Measurements from ENCODE around the gene TMC8.

TMC8 gene

GRCh38 chr17:78148286-78149016 is 17.9 kb downstream of the TMC8 start:
- in situ Hi-C loops (cut with MboI; ENCODE audit: low sequenced_read_pairs, unreplicated experiment): no loop called here
- TF ChIP-seq CTCF (IDR thresholded peaks at IDR 0.05; ENCODE audit: borderline replicate concordance, control extremely low read depth, extremely low read depth, insufficient read depth, missing control alignments): no peak
- no peak for DNase-seq (ENCODE audit: low spot score)

DNA sequence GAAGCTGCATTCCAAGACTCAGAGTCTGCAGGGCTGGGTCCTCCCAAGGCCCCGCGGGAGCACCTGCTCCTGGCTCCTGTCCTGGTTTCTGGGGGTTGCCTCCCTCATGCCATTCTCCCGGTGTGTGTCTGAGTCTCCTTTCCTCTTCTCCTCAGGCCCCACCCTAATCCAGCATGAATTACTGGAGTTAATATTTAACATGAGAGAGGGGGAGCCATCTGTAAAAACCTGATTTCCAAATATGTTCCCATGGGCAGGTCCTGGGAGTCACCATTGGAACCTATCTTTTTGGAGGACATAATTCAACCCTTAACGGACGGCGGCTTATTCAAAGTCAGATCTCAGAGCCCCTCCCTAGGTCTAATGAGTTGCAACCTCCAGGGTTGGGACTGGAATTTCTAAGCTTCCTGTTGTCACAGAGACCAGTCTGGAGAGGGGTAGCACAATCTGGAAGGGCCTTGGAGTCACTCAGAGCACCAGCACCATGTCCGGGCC is 21.0 kb downstream of the TMC8 start:
- in situ Hi-C loops (cut with MboI; ENCODE audit: low sequenced_read_pairs, unreplicated experiment): no loop called here
- no peak for DNase-seq (ENCODE audit: low spot score)
- no peak for TF ChIP-seq CTCF (IDR thresholded peaks at IDR 0.05; ENCODE audit: borderline replicate concordance, control extremely low read depth, extremely low read depth, insufficient read depth, missing control alignments)

- TF ChIP-seq CTCF (IDR thresholded peaks at IDR 0.05; ENCODE audit: borderline replicate concordance, control extremely low read depth, extremely low read depth, insufficient read depth, missing control alignments): no peak
- in situ Hi-C loops (cut with MboI; ENCODE audit: low sequenced_read_pairs, unreplicated experiment): no loop called here
- DNase-seq (ENCODE audit: low spot score): peak; percentile 80
These were observed 24.6 kb downstream of the TMC8 start for GRCh38 chr17:78154903-78155811.

DNA sequence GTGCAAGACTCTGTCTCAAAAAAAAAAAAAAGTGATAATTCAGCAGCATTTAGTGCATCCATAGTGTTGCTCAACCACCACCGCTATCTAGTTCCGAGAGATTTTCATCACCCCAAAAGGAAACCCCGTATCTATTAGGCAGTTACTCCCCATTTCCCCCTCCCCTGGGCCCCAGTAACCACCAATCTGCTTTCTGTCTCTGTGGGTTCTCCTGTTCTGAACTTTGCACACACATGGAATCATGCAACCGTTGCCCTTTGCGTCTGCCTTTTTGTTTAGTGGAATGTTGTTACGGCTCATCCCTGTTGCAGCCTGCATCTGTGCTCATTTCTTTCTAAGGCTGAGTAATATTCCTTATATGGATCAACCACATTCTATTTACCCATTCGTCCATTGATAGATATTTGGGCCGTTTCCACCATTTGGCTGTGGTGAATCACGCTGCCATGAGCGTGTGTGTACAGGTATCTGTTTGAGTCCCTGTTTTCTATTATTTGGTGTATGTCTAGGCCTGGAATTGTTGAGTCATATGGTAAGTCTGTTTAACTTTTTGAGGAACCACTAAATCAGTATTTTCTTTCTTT is 29.1 kb downstream of the TMC8 start:
- DNase-seq (ENCODE audit: low spot score): no peak
- no peak for TF ChIP-seq CTCF (IDR thresholded peaks at IDR 0.05; ENCODE audit: borderline replicate concordance, control extremely low read depth, extremely low read depth, insufficient read depth, missing control alignments)
- in situ Hi-C loops (cut with MboI; ENCODE audit: low sequenced_read_pairs, unreplicated experiment): no loop called here

GRCh38 chr17:78163881-78164747 is 33.5 kb downstream of the TMC8 start:
- no peak for DNase-seq (ENCODE audit: low spot score)
- in situ Hi-C loops (cut with MboI; ENCODE audit: low sequenced_read_pairs, unreplicated experiment): no loop called here
- no peak for TF ChIP-seq CTCF (IDR thresholded peaks at IDR 0.05; ENCODE audit: borderline replicate concordance, control extremely low read depth, extremely low read depth, insufficient read depth, missing control alignments)

Data from GM13976 (cell line).